Measurements from ENCODE around the gene BRPF3. TPM values are rescaled to one million over a fixed set of nuclear protein-coding genes. Genes with fewer than 3 reads are reported as not detected.
A peak's percentile ranks its signal among the peaks of the same experiment; 100 is the strongest.

The BRPF3 gene
- total RNA-seq, 1 experiment from 2014 or later, result 10.0 TPM

DNA sequence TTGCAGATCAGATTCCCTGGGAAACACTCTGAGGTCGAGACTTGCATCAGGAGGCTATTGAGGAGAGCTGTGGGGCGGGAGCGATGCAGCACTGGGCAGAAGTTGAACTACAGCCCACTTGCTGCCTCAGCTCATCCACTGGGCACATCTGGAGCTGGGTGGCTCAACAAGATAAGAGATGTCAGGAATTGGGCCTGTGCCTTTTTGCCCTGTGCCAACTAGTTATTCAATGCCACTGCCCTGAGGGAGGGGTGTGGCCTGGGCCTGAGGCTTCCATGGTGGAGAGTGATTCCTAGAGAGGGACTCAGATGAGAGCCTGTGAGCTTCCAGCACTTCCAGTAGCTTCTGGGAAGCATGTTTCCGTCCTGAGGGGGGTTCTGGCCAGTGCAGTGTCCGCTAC is 32.7 kb downstream of the BRPF3 start:
- no peak for DNase-seq (ENCODE audit: low read depth)

DNA sequence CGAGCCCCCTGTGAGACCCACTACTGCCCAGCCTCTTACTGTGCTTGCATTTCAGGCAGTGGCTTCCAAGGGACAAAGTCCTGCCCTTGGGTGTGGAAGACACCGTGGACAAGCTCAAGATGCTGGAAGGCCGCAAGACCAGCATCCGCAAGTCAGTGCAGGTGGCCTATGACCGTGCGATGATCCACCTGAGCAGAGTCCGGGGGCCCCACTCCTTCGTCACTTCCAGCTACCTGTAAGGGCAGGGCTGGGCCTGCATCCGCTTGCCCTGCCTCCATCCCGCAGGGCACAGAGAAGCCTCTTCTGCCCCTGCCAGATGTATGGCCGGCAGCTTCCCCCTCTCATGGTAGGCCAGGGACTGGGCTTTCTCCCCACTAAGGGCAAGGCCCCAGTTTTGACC is 33.8 kb downstream of the BRPF3 start:
- DNase-seq (ENCODE audit: low read depth), result no peak

DNA sequence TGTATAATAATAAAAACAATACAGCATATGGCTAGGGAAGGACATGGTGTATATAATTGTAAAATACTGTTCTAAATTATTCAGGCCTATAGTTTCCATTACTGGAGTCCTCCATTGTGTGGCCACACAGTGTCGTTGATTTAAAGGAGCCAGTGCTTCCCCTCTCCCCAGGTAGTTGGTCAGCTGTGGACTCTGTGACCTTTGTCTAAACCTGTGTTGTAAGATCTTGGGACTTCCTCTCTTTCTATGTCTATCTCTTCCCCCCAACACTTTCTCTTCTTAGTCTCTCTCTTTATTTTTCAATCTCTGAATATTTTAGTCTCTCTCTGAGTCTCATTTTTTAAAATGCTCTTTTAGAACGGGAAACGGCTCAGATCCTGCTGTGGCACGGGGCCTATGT is 35.6 kb downstream of the BRPF3 start:
- no peak for DNase-seq (ENCODE audit: low read depth)

DNA sequence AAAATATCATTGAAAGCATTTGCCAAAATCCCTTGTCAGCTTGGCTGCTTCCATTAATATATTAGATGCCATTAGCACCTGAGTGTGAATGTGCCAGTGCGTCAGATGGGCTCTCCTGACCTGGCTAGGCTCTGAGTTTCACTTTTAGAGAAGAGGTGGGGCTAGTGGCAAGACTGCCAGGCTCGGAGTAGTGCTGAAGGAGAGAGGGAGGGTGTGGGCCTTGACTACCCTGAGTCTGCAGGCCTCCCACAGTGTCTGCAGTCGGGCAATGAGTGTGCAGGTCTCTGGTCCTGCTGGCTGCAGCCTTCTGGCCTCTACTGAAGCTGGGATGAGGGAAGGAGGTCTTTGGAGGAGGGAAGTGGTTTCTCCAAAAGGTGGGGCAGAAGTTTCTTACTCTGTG is 38.8 kb downstream of the BRPF3 start:
- peak; percentile 17 for DNase-seq (ENCODE audit: low read depth)

DNA sequence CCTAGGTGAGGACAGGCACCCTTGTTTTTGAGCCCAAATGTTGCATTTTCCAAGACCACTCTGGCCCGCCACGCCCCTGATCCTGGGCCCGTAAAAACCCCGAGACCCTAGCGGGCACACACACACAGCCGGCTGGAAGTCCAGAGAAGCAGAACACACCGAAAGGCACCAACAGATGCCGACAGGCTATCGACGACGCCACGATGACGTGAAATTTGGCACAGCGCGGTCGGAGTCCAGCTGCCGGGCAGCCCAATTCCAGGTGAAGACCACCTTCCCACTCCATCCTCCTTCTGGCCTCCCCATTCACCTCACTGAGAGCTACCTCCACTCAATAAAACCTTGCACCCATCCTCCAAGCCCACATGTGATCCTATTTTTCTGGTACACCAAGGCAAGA is 39.3 kb downstream of the BRPF3 start:
- no peak for DNase-seq (ENCODE audit: low read depth)

DNA sequence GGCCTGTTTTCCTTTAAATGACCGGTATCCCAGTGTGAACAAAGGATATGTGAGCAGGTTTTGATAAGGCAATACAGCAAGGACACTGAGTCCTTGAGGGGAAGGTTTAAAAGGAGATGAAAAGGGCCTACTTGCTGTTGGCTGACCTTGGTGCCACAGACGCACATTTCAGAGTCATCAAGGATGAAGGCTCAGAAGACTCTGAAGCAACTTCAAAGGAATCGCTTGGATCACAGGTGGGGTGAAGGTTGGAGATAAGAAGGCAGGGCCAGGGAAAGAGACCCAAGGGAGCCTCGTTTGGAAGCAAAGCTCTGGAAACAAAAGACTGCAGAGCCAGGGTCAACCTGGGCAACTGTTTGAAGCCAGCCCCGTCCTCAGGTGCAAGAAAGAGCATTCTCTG is 43.2 kb downstream of the BRPF3 start:
- no peak for DNase-seq (ENCODE audit: low read depth)

DNA sequence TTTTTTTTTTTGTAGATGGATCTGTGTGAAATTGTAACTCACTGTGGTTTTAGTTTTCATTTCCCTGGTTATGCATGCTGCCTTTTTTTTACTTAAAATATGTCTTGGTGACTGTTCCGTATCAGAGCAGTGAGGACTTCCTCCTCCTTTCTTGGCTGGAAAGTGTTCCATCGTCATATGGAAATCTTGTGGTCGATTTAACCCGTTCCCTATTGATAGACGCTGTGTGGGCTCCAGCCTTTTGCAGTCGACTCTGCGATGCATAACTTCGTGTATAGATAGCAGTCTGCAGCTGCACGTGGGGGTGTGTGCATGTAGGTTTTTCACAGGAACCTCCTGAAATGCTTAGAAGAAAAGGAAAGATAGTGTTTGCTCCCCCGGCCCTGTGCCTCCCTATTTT is 45.2 kb downstream of the BRPF3 start:
- no peak for DNase-seq (ENCODE audit: low read depth)

DNA sequence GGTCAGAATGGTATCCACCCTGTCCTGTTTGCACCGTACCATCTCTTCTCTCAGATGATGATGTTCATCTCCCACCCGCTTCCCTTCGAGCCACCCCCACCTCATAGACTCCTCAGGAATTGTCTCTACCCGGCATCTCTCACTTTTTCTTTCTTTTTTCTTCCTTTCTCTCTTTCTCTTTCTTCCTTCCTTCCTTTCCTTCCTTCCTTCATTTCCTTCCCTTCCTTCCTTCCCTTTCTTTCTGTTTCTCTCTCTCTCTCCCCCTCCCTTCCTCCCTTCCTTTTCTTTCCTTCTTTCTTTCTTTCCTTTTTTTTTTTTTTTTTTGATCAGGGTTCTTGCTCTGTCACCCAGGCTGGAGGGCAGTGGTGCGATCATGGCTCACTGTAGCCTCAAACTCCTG is 45.6 kb downstream of the BRPF3 start:
- no peak for DNase-seq (ENCODE audit: low read depth)

DNA sequence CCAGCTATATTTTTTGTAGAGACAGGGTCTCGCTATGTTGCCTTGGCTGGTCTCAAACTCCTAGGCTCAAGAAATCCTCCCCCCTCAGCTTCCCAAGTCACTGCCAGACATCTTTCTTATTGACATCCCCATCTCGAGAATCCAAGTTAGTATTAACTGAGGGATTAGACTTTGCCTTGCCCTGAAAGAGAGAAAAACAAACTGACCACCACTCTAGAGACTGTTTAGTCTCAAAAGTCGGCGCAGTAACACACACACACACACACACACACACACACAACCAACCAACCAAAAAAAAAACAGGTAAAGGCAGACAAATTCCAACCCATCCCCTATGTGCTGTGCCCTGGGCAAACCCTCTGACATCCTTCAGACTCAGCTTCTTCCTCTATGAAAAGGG is 46.1 kb downstream of the BRPF3 start:
- DNase-seq (ENCODE audit: low read depth), result no peak

DNA sequence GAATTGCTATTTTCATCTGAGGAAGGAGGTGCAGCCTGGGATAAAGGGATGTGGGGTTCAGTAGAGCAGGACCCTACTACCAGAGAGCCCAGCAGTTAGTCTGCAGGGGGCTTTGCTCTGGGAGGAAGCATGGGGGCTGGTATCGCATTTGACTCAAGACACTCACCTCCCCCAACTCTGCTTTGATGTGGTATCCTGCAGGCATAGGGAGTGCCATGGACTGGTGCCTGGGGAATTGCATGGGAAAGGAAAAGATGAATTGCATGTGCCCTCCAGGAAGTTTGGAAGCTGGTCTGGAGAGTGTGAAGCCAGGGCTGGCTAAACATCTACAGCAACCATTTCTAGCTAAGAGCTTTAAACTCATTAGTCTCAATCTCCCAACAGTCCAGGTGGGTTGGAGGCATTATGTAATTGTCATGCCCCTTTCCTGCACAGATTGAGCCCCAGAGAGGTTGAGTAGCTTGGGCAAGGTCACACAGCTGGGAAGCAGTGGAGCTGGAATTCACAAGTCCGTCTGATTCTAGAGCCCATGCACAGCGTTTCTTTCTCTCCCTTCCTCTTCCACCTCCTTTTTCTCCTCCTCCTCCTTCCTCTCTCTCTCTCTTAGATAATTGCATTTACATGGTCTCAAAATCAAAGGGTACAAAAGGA is 47.1 kb downstream of the BRPF3 start:
- no peak for DNase-seq (ENCODE audit: low read depth)

DNA sequence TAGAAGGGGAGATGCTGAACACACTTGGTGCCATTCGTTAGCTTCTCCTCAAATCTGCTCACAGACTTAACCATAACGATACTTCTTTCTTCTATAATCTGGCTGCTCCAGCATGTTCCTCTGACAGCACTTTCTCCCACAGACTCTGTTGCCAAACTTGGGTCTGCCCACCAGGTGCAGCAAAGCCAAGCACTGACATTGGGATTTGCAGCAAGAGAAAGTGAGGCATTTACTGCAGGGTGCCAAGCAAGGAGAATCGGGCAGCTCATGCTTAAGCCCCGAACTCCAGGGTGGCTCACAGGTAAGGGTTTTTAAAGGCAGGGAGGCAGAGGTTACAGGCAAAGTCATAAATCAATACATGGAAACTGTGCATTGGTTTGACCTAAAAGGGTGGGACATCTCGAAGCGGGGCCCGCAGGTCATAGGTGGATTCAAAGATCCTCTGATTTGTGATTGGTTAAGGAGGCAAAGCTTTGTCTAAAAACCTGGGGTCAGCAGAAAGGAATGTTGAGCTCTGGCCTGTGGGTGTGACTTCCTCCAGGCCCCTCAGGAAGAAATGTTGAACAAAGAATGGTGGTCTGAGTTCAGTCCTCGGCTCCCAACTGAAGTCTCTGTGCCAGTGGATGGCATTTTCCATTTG is 48.2 kb downstream of the BRPF3 start:
- peak; percentile 45 for DNase-seq (ENCODE audit: low read depth)

DNA sequence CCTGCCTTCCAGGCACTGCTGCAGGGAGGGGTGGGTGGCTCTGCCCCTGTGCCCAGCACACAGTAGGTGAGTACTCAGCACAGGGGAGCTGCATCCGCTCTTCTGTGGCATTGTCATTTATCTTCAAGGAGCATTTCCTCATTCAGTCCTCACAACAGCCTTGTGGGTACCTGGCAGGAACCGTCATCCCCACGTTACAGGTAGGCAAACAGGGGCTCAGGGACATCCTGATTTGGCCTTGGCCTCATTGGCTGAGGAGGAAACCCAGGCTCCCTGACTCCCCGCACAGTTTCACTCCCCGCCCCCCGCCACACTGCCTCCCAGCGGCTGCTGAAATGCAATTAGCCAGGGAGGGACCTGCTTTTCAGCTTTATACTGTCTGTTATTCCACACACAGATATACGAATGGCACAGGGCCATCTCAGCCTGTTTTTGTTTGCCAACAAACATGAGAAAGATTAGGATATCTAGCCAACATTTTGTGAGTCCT is 49.1 kb downstream of the BRPF3 start:
- DNase-seq (ENCODE audit: low read depth), result no peak

DNA sequence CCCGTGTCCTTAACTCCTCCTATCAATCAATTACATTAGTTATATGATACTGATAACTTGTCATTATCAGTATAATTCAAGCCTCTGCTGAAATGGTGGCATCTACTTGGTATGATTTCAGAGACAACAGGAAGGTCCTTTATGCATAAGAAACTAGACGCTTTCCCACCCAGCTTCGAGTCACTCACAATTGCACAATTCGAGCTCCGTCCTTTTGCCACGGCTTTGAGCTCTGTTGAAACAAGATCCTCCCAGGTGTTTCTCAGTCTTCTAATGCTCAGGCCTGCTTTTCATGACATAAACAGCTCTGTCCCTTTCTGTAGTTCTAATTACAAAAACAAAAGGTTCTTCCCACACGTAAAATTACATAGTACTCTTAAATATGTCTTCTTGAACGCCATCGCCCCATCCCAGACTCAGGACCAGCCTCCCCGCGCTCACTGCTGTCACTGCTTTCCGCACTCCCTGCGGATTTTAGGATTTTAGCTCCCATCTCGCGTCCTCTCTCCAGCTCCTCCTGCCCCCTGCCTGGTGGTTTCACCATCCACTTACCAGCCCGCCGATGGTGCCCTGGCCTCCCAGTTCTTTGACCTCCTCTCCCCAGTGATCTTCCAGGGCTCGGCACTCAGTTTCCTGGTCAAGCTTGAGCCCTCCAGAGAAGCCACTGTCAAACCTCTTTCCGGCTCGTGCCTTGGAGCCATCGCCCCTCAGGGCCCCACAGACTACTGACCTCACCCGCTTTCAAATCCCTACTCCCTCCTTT is 50.1 kb downstream of the BRPF3 start:
- DNase-seq (ENCODE audit: low read depth), result no peak

DNA sequence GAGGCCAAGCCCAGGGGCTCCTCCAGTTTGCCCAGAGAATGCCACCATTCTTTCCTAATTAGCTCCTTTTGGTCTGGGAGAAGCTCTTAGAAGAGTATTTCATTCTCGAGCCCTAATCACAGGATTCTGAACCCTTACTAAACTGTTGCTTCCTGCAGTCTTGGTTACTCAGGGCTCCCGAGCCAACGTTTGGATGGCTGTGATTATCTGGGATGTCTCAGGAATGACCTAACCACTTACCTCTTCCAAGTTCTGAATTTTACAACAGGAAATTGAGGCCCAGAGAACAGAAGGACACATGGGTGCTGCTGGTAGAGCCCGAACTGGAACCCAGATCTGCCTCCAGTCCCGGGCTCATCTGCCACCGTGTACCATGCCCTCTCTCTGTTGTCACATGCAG is 51.1 kb downstream of the BRPF3 start:
- peak; percentile 37 for DNase-seq (ENCODE audit: low read depth)

DNA sequence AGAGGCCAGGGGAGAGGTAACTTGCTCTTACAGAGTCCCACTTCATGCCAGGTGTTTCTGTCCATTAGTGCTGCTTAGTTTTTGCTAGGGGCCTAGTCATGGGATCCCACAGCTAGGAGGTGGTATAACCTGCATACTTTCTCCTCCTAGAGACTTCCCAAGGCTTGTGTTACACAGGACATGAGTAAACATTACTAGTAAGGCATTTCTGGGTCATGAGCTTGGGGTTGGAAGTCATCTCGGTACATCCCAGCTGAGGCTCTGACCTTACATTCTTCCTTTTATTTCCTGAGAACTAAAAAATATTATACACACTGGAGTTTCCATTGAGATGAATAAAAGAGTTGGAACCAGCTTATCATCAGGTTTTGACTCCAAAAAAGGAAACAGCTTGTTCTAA is 52.4 kb downstream of the BRPF3 start:
- no peak for DNase-seq (ENCODE audit: low read depth)

DNA sequence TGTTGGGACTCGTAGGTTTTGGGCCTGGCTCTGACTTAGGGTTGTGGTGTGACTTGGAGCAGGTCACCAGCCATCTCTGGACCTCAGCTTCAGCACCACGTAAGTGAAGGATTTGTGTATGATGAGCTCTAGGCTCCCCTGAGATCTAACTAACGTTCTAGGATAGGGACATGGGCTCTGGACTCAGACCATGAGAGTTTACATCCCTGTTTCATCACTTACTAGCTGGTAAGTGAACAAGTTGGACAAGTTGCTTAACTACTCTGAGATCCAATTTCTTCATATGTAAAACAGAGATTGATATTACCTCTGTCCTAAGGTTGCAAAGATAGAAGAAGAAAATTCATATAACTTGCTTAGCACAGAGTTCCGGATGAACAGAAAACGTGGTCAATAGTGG is 53.0 kb downstream of the BRPF3 start:
- no peak for DNase-seq (ENCODE audit: low read depth)

DNA sequence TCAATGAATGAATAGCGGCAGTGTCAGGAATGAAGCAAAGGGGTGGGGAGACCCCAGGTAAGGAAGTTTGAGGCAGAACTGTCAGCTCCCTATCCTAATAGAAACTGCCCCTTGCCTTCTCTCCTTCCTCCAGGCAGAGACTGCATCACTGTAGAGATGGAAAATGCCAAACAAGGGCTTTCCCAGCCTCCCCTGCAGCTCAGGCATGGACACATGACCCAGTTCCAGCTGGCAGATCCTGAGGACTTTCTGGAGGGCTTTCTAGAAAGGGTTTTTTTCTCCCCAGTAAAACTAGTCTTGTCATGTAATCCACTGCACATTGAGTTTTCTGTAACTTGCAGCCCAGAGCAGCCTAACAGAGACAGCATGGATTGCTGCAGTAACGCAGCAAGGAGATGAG is 55.5 kb downstream of the BRPF3 start:
- no peak for DNase-seq (ENCODE audit: low read depth)

DNA sequence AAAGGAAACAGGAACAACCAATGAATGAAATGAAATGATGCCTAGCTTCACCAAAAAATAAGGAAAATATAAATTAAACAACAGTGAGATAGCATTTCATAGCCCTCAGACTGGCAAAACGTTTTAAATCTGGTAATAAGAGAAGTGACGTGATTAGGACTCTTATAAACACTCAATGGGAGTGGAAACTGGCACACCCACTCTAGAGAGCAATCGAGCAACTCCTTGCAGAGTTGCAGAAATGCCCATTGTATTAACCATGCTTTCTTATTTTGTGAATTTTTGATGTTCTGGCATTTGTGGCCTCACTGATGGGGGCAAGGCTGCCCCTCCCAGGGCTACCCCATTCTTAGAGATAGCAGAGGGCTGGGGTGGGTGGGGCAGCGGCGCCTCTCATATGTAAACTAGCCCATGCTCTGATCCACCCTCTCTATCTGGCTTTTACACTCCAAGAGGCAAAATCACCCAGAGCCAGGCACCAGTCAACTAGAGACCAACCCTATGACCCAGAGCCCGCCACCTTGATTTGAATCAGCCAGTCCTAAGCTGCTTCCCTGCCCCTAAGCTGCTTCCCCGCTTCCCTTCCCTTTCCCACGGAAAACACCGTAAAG is 67.0 kb downstream of the BRPF3 start:
- no peak for DNase-seq (ENCODE audit: low read depth)

DNA sequence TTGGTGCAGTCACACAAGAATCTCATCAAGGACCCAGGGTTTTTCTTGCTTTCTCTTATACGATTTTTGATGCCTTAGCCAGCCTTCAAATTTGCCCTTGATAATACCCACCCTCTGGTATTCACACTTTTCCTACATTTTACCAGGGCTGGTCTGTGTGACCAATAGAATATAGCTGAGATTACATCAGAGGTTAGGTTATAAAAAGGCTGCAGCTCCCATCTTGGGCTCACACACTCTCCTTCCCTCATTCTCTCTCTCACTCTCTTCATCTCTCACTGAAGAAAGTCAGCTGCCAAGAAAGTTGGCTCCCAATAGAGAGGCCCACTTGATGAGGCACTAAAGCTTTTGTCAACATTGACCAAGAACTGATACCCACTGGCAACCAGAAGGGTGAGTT is 69.2 kb downstream of the BRPF3 start:
- no peak for DNase-seq (ENCODE audit: low read depth)

DNA sequence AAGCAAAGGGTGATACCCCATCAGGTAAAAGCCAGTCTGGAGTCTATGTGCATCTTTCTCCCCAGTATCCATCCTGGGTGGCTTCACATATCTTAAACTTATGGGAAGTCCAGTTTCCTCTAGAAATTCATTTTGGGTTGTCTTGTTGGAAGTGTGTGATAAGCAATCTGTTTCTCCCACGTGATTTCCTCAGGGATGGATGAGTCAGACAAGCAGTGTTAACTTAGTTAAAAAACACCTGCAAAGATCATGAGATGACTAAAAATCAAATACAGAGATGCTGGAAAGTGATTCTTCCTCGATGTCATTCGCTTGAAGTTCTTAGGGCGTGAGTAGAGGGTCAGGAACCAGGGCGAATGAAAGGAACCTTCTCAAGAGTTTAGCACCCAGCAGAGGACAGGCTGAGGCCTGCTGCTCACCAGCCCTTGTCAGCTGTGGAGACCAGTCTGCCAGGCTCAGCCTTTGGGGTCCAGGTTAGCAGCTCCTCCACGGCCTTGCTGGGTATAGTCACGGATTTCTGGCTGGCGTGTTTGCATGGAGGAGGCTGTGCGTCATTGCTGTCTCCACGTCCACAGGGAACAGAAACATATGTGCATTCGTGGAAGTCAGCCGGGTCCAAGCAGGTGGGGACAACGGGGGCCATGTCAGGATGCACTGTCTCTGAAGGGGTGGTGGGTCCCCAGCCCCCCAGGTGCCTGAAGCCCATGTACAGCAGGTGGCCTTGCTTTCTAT is 70.5 kb downstream of the BRPF3 start:
- DNase-seq (ENCODE audit: low read depth), result no peak

DNA sequence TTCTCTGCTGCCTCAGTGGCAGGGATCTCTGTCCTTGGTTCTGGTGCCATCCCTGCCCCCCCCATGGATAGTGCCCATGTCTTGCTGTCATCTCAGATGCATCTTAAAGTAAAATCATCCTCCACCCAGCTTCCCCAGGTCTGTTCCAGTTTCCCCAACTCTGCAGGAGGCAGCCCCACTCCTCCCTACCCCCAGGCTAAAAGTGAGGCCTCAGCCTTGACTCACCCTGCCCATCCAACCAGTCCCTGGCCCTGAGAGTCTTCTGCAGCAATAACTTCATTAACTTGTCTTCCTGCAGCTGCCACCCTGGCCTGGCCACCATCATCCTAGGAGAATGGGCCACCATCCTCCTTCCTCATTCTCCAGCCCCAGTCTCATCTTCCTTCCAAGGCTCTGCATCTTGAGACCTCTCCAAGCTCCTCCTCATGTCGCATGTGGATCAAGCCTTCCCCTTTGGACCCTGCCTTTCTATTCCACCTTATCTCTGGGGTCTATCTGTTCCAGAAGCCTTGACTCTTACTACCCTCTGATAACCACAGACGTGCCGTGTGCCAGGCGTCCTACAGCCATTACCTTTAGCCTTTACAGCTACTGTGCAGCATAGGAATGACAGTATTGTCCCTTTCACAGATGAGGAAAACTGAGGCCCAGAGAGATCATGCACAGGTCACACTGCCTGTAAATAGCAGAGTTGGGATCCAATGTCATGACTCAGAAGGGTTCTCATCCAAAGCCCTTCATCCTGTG is 71.4 kb downstream of the BRPF3 start:
- DNase-seq (ENCODE audit: low read depth), result peak; percentile 29

All from Daoy (cell line).